Motor neuron (in vitro differentiated cells): ENCODE data around the gene MEPE. TPM values are rescaled to one million over a fixed set of nuclear protein-coding genes. Genes with fewer than 3 reads are reported as not detected.
A peak's percentile ranks its signal among the peaks of the same experiment; 100 is the strongest.

Experiments
- ATAC-seq, 8 experiments: fragments of 200-7000 bp; cut with Tn5 transposase; replicated peaks in 6 of 8; 2 replicates each; pipeline ENCODE4 v1.8.0; 2021; ENCODE audit warnings: mild to moderate bottlenecking in 8 of 8, moderate library complexity in 8 of 8
- H3K27ac ChIP-seq, 2 donors: fragments of 250-450 bp; sonication (Bioruptor Pico); 2 replicates each; pipeline ENCODE4 v1.9.0; 2021; ENCODE audit warnings: antibody characterized with exemption in 2 of 2, mild to moderate bottlenecking in 2 of 2, moderate library complexity in 1 of 2
- H3K4me1 ChIP-seq, 2 donors: fragments of 250-450 bp; sonication (Bioruptor Pico); replicated peaks in 1 of 2; 2 replicates each; pipeline ENCODE4 v1.6.1; 2021; ENCODE audit warnings: antibody characterized with exemption in 2 of 2, mild to moderate bottlenecking in 2 of 2, moderate library complexity in 1 of 2
- H3K4me3 ChIP-seq, 5 donors: fragments of 250-450 bp; sonication (Bioruptor Pico); 2 replicates each; pipeline ENCODE4 v1.9.0; 2021; ENCODE audit warnings: antibody characterized with exemption in 5 of 5, mild to moderate bottlenecking in 5 of 5, moderate library complexity in 4 of 5
- WGBS, 10 experiments: fragments of 450-650 bp; shearing (Covaris generic); methylation state at CpG; one replicate each; pipeline ENCODE4 v1.0.0; 2022; 5-methylcytosine and 5-hydroxymethylcytosine counted together
- in situ Hi-C, 9 experiments: fragments of 400-800 bp; cut with MboI; loops; one replicate each; pipeline ENCODE4 v1.15.0; 2021; ENCODE audit warnings: low sequenced_read_pairs in 9 of 9, low pct_unique_long_range_greater_than_20kb in 2 of 9; ENCODE audit not compliant: unreplicated experiment in 9 of 9
- total RNA-seq, 8 experiments: library from RNA; unstranded; fragments of 300-600 nt; gene quantifications; 2 replicates each; pipeline versions ENCODE4 v1.2.3 to v1.2.4, GENCODE V29; 2022

Gene MEPE, protein sequence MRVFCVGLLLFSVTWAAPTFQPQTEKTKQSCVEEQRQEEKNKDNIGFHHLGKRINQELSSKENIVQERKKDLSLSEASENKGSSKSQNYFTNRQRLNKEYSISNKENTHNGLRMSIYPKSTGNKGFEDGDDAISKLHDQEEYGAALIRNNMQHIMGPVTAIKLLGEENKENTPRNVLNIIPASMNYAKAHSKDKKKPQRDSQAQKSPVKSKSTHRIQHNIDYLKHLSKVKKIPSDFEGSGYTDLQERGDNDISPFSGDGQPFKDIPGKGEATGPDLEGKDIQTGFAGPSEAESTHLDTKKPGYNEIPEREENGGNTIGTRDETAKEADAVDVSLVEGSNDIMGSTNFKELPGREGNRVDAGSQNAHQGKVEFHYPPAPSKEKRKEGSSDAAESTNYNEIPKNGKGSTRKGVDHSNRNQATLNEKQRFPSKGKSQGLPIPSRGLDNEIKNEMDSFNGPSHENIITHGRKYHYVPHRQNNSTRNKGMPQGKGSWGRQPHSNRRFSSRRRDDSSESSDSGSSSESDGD
- total RNA-seq = under 1 TPM in 3 of 8 experiments, not detected in 5; 0.17 to 0.43 (median 0.28) TPM

DNA sequence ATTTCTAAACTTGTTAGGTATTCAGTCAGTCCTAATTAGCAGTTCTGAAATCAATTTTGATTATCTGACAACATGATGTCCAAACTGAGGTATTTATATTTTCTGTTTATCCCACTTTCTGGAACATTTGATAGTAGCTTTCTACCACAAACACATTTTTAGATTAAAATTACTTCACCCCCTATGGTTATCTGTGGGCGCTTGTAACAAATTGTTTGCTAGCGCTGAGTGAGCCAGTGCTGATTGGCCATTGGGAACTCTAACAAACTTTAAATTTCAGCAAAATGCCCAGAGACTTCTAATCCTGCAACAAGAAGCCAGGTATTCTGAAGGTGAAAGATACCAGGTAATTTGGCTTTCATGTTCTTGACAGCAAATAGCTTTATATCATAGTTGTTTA is at the start of gene MEPE:
TSS of gene MEPE (plus strand) at position 301 of the 400 bp plus-strand sequence. CDS start 1,746 bp downstream, outside the sequence.
- no peaks in the 10 kb centered on the region for H3K4me1 ChIP-seq
- WGBS, 10 experiments = 50 to 100% (median 90%) methylated on average over 1 to 2 of the region's 2 CpGs; no CpG with 5 or more reads in 1 of the 10 experiments
- no peak for ATAC-seq
- H3K27ac ChIP-seq = no peak within 1 kb of the TSS
- no peak within 1 kb of the TSS for H3K4me3 ChIP-seq
- in situ Hi-C loops = loop anchor here in 5 of 9 experiments (25.0 kb wide), 5 partner anchors 145 to 920 kb away; partner anchors contain the start of gene SPARCL1 (in 1 of the 5)

DNA sequence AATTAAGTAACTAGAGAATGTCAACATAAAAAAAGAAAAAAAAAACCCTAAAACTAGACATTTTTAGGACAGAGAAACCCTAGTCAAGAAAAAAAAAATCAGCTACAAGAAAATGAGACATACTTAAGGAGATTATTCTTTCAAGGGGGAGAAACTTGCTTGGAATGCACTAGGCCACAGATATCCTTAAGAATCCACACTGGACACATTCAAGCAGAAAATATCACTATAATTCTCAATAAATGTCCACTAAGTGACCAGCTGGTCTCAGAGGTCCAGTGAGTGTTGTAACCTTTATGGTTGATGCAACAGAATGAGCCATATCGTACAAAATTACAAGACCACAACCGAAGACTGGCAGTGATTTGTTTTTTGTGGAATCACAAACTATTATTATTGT is 49.0 kb upstream of the MEPE start:
- H3K4me3 ChIP-seq = no peak overlapping the region
- WGBS, 10 experiments = 50 to 100% (median 85%) methylated on average over 1 to 2 of the region's 2 CpGs; no CpG with 5 or more reads in 2 of the 10 experiments
- peak in 1 of 8 experiments; percentile 8 for ATAC-seq
- H3K27ac ChIP-seq = no peak overlapping the region
- in situ Hi-C loops = no loop called here
- no peaks in the 10 kb centered on the region for H3K4me1 ChIP-seq

DNA sequence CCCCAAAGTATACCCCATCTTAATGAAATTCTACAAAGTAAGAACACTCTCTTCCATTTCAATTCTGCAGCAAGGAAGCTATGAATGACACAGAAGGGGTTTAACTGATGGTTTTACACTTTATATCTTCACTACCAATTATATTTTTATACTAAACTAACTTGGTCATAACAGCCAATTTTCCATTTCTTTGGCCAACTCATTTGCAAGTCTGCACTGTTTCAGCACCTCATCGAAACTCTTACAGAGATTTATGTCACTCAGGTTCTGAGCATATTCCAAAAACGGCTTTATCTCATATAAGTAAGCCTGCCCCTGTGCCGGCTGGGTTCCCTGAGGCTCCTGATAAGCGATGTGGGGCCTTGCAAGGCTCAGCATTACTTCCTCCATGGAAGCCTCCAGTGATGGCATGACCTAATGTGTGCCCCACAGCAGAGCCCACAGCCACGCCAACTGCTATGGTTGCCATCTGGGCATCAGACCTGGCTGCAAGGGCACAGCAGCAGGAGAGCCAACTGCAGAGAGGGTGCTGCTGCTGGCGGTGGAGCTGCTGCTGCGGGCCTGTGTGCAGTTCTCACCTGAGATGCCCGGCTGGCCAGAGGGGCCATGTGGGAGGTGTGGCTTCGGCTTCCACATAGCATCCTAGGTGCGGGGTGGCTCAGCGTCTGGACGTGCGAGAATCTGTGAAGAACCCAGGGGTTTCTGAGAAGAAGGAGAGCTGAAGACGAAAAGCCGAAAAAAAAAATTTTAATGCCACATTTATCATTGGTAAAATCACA is 46.8 kb upstream of the MEPE start:
- in situ Hi-C loops = no loop called here
- Histone ChIP-seq H3K4me3 (no peak overlapping the region), H3K27ac (no peak overlapping the region), H3K4me1 (no peaks in the 10 kb centered on the region)
- ATAC-seq = no peak
- WGBS, 10 experiments = 52 to 100% (median 80%) methylated on average over 1 to 12 of the region's 15 CpGs

DNA sequence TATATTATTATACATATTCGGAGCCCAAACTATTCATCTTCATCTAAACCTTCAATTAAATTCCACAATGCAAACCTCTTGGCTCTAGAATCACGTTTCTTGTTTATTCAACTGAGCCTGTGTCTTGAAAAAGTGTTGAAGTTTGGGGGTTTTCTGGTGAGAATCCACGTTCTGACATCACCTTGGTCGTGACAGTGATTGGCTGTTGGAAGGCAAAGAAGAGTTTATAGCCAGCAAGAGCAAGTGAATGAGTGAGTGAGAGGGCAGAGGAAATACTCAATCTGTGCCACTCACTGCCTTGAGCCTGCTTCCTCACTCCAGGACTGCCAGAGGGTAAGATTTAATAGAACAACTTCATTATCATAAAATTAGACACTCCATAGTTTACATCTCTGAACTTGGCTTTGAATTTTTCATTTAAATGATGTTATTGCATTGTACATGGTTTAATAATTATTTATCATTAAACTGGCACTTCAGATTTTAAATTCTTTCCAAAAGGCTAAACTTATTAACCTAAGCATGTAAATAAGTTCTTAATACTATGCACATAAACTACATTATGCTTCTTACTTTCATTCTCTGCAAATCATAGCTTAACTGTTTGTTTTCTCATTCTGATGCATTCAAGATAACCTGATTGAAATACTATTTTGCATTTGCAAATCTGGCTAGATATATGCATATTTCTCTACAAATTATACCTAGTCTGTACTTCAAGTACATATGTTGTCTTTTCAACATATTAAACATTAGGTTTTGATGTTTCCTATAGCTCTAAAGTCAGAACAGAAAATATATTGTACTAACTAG is 33.3 kb upstream of the MEPE start, which contains the start of gene IBSP:
TSS of gene IBSP (plus strand) at position 254 of the 813 bp plus-strand sequence. CDS start 2,808 bp downstream, outside the sequence.
- 0 to 83% (median 66%) methylated on average over 2 to 4 of the region's 4 CpGs; no CpG with 5 or more reads in 1 of the 10 experiments for WGBS, 10 experiments
- Histone ChIP-seq H3K27ac (no peak within 1 kb of the TSS), H3K4me3 (no peak within 1 kb of the TSS), H3K4me1 (no peaks in the 10 kb centered on the region)
- in situ Hi-C loops = no loop called here
- ATAC-seq = peak in 3 of 8 experiments; percentile 76 to 97 (median 82)

DNA sequence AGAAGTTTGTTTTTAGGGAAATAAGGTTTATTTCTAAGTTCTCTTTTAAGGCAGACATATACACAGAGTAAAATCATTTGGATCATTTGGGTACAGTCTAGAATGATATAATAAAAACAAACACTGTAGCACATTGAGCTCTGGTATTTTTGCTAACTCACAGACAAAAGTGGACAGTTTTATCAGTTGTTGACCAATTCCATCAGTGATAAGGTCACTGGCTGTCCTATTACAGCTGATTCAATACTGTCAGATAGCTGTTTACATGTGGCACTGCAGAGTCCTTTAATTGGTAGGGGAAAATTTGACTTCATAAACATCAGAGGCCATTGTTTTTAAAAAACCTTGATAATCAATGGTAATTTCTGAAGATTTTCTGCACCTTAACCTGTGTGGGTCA is 29.9 kb upstream of the MEPE start:
- Histone ChIP-seq H3K4me1 (no peaks in the 10 kb centered on the region), H3K4me3 (no peak overlapping the region), H3K27ac (no peak overlapping the region)
- no peak for ATAC-seq
- in situ Hi-C loops = no loop called here

DNA sequence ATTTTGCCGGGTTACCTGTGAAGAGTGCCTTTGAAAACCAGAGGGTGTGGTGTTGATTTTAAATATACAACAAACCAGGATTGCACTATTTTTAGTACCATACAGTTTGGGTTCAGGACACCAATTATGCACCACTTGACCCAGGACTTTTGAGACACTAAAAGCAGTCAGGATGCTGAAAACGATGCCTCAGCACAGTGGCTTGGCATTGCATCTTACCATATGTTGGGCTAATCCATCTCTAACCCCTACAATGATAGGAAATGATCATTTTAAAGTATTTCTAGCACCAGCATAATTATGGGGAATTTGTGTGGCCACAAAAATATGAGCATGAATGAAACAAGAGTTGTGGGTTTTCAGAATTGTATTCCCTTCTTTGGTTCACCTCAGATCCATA is 29.3 kb upstream of the MEPE start:
- no peak for ATAC-seq
- in situ Hi-C loops = no loop called here
- 50 to 100% (median 86%) methylated on average over 1 to 2 of the region's 2 CpGs for WGBS, 10 experiments
- Histone ChIP-seq H3K4me3 (no peak overlapping the region), H3K4me1 (no peaks in the 10 kb centered on the region), H3K27ac (no peak overlapping the region)

DNA sequence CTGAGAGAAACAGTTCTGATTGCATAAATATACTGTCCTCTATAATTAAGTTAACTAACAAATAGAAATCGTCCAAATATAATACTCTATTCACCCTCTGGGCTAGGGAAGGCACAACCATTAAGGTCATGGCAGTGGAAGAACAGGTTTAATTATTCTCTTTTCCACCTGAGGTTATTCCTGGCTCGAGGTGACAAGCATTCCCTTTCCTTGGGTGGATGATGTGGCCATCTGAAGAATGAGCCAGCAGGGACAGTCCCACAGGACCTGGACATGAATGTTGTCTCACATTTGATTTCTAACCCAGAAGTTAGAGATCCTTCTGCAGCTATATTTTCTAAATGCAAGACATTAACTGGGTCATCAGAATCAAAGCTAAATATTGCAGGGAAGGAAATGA is 27.9 kb upstream of the MEPE start:
- no peak for ATAC-seq
- in situ Hi-C loops = no loop called here
- no peaks in the 10 kb centered on the region for H3K4me1 ChIP-seq
- no peak overlapping the region for H3K27ac ChIP-seq
- H3K4me3 ChIP-seq = no peak overlapping the region
- 17 to 80% (median 56%) methylated on average over 1 to 2 of the region's 2 CpGs; no CpG with 5 or more reads in 1 of the 10 experiments for WGBS, 10 experiments

DNA sequence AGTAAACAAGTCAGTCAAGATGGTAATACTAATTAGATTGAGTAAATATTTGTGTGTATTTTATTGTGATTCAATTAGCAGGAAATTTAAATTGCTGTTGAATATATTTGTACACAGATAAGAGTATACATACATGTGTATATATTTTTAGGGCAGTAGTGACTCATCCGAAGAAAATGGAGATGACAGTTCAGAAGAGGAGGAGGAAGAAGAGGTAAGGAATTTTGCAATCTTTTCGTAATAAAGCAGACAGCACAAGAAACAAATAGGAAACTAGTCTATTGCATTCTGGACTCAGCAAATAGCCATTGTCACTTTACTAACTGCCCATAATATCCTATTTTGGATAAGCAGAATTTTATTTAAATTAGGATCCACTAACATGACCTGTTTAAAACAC is 26.8 kb upstream of the MEPE start:
- in situ Hi-C loops = no loop called here
- H3K4me1 ChIP-seq = no peaks in the 10 kb centered on the region
- no peak overlapping the region for H3K4me3 ChIP-seq
- no peak for ATAC-seq
- no peak overlapping the region for H3K27ac ChIP-seq
- 20 to 100% (median 85%) methylated on average over 1 to 2 of the region's 2 CpGs; no CpG with 5 or more reads in 1 of the 10 experiments for WGBS, 10 experiments

DNA sequence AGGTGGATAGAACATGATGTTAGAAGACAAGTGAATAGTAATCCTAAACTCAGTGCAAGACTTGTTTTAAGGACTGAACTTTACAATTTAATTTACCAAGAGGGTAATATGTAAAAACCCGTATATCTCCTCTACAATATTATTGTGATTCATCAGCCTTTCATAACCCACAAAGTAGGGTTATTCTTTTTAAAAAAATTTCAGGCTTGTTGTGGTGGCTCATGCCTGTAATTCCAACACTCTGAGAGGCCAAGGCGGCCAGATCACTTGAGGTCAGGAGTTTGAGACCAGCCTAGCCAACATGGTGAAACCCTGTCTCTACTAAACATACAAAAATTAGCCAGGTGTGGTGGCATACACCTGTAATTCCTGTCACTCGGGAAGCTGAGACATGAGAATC is 26.2 kb upstream of the MEPE start:
- in situ Hi-C loops = no loop called here
- H3K4me3 ChIP-seq = no peak overlapping the region
- WGBS, 10 experiments = 13 to 100% (median 88%) methylated on average over 1 to 3 of the region's 3 CpGs; no CpG with 5 or more reads in 1 of the 10 experiments
- H3K4me1 ChIP-seq = no peaks in the 10 kb centered on the region
- H3K27ac ChIP-seq = no peak overlapping the region
- no peak for ATAC-seq

DNA sequence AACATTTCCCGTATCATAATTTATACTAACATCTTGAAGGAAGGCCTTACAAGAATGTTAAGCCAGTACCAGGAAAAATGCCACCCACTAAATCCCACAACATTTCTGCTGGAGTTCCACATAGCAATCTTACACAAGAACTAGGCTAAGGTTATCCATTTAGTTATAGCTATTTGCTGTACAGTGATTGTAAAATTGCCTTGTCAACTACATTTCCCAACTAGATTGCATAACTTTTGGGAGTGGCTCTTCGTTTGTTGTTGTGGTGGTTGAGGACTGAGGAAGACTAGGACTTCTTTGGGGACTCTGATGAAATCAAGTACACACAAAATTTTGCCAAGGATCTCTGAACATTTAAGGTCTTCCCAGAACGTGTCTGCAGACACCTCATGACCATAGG is 25.4 kb upstream of the MEPE start:
- in situ Hi-C loops = no loop called here
- ATAC-seq = peak in 1 of 8 experiments; percentile 41
- Histone ChIP-seq H3K4me1 (no peaks in the 10 kb centered on the region), H3K4me3 (no peak overlapping the region), H3K27ac (no peak overlapping the region)
- WGBS, 10 experiments = 38 to 100% (median 77%) methylated on average over 1 to 3 of the region's 3 CpGs; no CpG with 5 or more reads in 1 of the 10 experiments

DNA sequence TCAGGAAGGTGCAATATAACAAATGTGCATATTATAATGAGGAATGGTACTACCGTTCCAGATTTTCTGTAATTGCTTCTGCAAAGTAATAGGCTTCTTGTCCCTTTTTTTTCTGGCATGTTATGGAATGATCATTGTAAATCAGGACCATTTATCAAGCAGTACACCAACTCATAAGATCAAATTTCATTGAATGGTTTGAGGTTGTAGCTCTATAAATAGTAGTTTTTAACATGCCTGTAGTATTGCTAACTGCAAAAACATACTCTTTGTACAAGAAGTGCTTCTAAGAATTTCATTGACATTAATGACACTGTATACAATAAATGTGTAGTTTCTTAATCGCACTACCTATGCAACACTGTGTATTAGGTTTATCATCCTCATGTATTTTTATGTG is 20.8 kb upstream of the MEPE start:
- Histone ChIP-seq H3K4me1 (no peaks in the 10 kb centered on the region), H3K4me3 (no peak overlapping the region), H3K27ac (no peak overlapping the region)
- WGBS, 10 experiments = 46 to 100% (median 88%) methylated on average over 1 to 2 of the region's 2 CpGs
- in situ Hi-C loops = no loop called here
- no peak for ATAC-seq

DNA sequence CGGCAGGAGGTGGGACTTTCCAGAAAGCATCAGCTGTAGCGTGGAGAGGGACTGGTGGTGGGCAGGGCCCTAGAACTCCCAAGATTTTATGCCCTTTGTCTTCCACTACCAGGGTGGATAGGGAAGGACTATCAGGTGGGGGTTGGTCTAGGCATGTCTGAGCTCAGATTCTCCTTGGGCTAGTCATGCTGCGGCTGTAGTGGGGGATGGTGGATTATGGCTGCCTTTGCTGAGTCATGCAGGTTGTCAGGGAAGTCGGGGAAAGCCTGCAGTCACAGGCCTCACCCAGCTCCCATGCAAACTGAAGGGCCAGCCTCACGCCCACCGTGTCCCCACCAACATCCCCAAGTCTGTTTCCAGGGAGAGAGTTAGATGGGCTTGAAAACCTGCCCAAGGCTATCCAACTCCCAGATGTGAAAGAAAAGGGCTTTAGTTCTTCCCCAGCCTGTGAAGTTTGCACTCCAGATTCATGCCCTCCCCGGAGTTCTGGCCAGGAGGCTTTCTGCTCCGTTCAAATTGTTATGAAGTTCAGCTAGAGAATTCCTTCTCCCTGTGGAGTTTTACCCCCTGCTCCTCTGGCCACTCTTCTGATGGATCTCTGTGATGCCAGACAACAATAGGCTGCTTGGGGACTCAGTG is 13.4 kb upstream of the MEPE start:
- peak in 7 of 8 experiments; percentile 27 to 99 (median 38) for ATAC-seq
- no peak overlapping the region for H3K27ac ChIP-seq
- H3K4me1 ChIP-seq = peaks cover 0 to 7% of the 10 kb centered on the region in 2 donors
- in situ Hi-C loops = no loop called here
- H3K4me3 ChIP-seq = no peak overlapping the region
- WGBS, 10 experiments = 24 to 60% (median 40%) methylated on average over 1 to 4 of the region's 8 CpGs; no CpG with 5 or more reads in 5 of the 10 experiments
